TTC549 (cell line): ENCODE results near the gene TTN.
"Not testable (repeated sequence)": the region's sequence is repeated elsewhere in the genome, so short reads cannot be mapped to it uniquely, and the experiment has no call there.

Experiments used
- FAIRE-seq: peaks from 2 replicates; lab custom pipeline; 2012; peaks lifted over from hg19 to GRCh38; lab: Jason Lieb, UNC

Gene TTN

GRCh38 chr2:178527592-178527991 lies 279.6 kb downstream of the TTN start:
- FAIRE-seq, result no peak

DNA sequence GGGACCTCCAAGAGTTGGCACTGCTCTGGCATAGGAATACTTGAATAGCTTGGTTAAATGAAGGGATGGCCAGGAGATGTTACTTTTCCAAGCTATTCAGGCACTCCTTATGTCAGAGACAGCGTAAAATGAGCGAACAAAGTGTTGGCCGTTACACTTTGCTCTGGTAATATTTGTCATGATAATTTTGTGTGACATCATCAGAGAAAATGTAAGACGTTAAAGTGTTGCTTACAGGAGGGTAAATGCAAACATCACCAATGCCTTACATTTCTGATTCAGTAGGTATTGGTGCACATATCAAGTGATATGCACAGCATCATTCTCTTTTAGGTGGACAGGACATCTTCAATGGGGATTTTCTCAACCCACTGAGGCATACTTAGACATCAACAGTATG lies 281.0 kb downstream of the TTN start:
- FAIRE-seq, result no peak

GRCh38 chr2:178525460-178525859 lies 281.8 kb downstream of the TTN start:
- FAIRE-seq, result not testable (repeated sequence)

- not testable (repeated sequence) for FAIRE-seq
Observed at GRCh38 chr2:178525010-178525409, 282.2 kb downstream of the TTN start.

DNA sequence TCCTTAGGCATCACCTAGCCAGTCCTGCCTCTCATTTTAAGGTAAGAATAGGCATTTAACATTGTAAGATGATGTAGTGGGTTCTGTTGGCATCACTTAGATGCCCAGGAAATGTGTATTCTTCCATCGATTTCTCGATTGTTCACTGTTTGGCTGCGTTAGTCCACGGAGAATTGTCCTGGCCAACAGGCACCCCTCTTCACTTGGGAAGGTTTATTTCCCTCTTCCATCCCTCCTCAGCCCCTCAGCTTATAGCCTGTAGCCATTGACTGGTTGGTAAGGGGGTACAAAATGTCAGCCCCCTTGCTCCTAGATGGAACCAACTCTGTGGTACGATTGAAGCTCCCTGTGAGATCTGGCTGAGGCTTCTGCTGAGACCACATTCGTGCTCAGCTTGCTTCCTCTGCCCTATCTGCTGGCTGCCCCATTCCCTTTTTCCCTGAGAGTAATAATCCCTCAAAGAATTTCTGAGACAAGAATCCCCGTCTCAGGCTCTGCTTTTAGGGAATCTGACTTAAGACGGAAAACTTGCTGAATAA lies 283.6 kb downstream of the TTN start:
- FAIRE-seq, result no peak

DNA sequence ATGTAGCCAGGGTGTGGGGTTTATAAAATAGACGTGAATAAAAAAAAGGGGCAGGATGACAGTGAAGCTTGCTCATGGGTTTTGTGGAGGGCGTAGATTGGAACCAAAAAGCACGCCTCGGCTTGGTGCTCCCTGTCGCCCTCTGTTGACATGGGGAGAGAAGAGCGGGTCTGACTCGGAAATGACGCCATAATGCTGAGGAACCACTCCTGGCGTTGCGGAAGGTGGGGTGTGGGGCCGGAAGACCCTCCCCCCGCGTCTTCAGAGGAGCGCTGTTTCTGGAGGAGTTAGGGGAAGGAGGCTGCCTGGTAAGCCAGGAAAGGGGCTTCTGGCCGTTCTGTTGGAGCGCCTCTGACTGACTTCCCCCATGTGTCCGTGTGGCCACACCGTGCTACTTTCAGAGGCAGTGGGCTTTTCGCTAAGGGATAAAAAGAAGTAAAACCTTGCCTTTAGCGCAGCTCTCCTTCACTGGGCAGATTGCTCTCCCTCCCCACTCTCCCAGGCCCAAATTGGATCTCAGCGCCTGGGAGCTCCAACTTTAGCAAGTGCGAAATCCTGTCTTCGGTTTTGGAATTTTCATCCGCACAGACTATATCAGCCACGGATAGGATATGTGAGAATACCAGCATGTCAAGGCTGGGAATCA lies 284.1 kb downstream of the TTN start:
- no peak for FAIRE-seq

DNA sequence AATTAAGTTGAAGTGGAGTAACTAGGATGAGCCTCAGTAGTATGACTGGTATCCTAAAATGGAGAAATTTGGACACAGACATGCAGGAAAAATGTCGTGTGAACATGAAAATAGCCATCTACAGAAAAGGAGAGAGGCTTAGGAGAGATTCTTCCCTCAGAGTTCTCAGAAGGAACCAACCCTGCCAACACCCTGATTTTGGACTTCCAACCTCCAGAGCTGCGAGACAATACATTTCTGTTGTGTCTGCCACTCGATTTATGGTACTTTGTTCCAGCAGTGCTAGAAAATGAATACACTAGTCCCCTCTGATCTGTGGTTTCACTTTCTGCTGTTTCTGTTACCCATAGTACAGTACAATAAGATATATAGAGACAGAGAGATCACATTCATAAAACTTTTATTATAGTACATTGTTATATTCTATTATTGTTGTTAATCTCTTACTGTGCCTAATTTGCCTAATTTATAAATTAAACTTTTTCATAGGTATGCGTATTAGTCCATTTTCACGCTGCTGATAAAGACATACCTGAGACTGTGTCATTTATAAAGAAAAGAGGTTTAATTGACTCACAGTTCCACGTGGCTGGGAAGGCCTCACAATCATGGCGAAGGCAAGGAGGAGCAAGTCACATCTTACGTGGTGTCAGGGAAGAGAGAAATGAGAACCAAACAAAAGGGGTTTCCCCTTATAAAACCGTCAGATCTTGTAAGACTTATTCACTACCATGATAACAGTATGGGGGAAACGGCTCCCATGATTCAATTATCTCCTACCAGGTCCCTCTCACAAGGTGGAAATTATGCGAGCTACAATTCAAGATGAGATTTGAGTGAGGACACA lies 285.7 kb downstream of the TTN start:
- no peak for FAIRE-seq

DNA sequence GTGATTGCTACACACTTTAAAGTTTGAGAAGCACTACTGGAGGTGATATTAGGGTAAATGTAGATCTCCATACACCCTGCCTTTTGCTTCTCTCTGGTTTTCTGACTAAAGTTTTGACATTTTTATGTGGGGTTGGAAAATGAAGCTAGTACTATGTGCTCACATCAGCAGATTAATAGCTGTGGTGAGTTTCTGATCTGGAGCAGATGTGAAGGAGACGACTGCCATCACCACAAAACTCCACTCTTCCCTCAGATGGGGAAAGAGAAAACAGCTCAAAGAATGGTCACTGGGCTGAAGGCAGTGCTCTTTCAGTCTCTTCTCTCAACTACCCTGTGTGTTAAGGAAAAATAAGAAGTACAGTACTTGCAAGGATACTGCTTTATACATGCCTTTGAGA lies 289.7 kb downstream of the TTN start:
- no peak for FAIRE-seq

DNA sequence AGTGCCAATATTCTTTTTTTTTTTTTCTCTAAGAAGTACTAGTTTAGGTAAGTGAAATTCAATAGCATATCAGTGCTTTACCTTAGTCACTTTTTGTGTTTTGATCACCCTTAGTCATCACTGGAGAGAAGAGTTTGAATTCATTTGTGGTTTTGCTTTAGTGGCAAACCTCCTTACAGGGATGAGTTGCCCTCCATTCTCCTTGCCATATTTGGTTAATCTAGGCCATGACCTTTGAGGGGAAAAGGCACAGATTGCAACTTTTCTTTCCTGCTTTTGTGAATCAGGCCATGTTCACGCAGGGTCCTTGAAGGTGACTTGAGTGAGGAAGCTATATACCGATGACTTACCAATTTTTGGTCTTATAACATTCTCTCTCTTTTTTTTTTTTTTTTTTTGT lies 292.6 kb downstream of the TTN start:
- no peak for FAIRE-seq

GRCh38 chr2:178513876-178514275 lies 293.3 kb downstream of the TTN start:
- FAIRE-seq, result no peak

DNA sequence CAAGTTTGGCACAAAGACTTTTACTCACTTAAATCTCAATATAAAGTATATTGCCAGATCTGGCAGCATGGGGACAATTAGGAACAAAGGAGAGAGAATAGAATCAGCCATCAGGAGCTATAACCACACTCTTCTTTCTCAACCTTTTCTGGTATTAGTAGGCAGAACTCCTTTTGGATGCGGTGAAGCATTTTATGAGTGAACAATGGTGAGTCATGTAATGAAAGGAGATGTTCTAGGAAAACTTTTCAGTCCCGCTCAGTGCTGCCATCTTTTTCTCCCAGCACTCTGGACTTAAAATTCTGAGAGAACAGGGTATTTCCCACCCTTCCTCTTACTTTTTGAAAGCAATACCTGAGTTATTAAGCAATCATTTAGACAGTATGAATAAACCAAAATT lies 294.7 kb downstream of the TTN start:
- FAIRE-seq, result no peak

GRCh38 chr2:178510384-178510783 lies 296.8 kb downstream of the TTN start:
- FAIRE-seq, result no peak

DNA sequence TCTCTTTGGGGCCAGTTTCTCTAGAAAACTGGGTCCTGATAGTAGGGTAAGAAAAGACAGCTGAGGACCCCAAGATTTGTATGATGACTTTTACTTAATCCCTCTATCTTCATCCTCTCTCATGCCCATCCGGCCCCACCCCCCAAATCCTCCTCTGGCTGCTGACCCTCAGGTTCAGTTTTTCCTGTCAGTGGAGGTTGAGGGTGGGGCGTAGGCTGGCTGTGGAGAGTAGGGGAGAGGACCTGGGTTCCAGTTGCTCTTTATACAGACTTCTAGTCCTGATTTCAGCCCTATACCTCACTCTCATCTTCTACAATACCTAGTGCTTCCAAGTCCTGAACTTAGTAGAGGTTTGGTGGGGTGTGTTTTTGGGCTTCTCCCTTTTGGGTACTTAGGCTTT lies 298.6 kb downstream of the TTN start:
- no peak for FAIRE-seq

- no peak for FAIRE-seq
Observed at GRCh38 chr2:178506949-178507348, 300.3 kb downstream of the TTN start.

DNA sequence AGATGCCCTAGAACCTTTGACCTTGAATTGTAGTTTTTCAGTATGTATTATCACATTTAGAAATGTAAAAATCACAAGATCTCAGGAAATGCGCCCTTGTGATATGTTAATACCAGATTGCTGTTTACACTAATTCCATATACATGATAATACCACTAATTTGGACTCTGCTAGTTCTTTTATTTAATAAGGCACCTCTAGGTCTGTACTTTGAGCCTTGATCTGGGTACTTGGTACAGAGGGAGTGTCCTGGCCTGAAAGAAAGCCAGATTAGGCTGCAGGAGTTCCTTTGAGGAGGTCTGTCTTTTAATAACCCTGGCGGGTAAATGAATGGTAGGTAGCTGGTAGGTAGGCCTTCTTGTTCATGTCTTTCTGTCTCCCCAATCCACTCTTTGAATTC lies 300.7 kb downstream of the TTN start:
- no peak for FAIRE-seq

DNA sequence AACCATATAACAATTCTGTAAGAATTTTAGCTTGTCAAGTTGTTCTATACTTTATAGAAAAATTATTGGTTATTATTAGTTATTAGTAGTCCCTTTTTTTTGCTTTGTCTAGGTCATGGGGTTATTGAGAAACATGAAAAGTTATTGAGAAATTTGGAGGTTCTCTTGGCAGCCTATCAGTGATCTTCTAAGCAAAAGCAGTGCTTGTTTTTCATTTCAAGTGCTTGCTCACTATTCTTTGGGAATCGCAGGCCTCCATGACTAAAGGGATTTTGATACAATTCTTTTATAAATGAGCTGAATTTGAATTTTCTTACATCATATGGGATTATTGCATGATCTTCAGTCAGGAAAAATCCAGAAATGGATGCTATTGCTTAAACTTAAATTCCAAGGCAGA lies 301.1 kb downstream of the TTN start:
- no peak for FAIRE-seq

GRCh38 chr2:178502751-178503150 lies 304.5 kb downstream of the TTN start:
- FAIRE-seq, result no peak

DNA sequence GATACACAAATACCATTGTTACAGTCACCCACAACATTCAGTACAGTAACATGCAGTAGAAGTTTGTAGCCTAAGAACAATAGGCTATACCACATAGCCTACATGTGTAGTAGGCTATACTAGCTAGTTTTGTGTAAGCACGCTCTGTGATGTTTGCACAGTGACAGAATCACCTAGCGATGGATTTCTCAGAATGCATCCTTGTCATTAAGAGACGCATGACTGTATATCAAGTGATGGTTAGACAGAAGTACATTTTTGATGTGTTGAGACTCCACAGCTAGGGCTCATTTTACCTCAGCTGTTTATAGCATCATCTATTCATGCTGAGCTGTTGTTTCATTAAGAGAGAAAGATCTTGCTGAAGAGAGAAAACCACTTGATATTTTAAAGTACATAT lies 307.6 kb downstream of the TTN start:
- no peak for FAIRE-seq

DNA sequence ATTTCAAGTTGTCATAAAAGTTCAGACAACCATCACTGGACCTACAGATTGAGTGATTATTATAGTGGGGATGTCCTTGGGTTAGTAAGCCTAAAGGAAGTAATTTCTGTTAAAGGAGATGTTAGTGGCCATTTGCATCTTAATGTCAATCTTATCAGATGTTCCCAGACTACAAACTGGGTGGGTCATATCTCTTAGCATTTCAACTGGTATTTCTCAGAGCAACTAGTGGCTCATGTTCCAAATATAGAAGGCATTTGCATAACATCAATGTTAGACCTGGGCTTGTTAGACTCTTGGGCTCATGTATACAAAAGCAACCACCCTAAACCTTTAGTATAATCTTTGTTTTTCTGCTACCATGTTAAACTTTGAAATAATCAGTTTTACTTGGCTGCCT lies 309.1 kb downstream of the TTN start:
- no peak for FAIRE-seq

GRCh38 chr2:178496049-178496448 lies 311.2 kb downstream of the TTN start:
- FAIRE-seq, result no peak

- no peak for FAIRE-seq
Observed at GRCh38 chr2:178491612-178492011, 315.6 kb downstream of the TTN start.

DNA sequence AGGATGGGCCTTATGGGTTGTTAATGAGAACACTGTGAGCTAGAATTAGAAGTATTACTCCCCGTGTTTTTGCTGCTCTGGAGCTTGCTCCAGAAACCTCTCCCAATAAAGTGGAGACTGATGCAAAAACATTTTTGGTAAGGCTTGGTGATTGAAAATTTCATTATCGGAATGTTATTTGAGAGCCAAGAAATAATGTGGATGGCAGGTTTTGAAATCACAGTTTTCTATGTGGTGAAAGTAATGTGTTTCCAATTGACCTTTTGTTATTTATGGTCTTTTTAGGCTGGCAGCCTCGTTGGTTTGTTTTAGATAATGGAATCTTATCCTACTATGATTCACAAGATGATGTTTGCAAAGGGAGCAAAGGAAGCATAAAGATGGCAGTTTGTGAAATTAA lies 321.9 kb downstream of the TTN start:
- FAIRE-seq, result no peak

DNA sequence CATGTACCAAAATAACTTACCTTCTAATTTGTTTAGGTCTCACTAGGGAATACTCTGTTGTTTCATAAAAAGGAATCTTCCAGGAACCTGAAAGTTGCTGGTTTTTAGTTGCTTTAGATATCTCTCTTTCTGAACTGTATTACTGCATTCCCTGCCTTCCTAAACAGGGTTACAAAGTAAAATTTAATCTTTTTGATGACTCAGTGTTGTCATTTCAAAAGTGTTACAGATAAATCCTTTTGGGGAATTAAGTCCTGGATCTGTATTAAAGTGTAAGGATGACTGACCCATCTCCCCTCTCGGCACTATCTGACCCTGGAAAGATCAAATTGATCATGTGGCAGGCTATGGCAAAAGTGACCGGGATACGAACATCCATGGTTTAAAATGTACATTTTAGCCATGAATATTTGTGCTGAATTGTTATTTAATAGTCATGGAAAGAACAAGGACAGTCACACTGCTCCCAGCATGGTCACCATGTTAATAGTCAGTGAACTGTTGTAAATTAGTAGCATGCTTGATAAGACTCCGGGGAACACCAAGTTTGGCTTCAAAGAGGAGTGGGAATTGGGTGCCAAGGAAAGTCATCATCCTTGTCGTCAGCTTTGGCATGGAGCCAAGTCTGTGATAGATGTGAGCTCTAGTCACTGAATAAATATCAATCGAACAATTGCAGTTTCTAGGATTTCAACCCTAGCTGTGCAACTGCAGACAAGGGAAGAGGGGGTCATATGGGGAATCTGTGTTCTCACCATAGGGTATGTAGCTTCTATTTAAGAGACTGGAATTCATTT lies 322.8 kb downstream of the TTN start:
- FAIRE-seq, result no peak
